ENCODE results near the gene DPH2. TPM values are rescaled to one million over a fixed set of nuclear protein-coding genes. Genes with fewer than 3 reads are reported as not detected.

The DPH2 gene
- total RNA-seq, 2 experiments from 2014 or later: 10.3 to 12.0 TPM

DNA sequence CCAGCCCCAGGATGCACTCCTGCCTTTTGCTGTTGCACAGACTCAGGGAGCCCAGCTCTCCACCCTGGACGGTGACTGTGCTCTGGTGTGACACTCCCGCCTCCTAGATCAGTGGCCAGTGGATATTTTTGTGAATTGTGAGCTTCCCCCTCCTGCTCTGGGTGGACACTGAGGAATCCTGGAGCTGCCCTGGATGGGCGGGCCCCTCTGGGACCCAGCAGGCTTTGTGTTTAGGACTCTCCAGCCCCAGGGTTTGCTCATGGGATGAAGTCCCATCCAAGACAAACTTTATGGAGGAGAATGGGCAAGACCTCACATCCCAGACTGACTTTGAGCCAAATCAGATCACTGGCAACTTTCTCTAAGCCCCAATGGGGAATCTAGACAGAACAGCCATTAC, 45.4 kb downstream of the DPH2 start:
- ATAC-seq (ENCODE audit: poor library complexity): no peak
- Mint-ChIP-seq H3K4me1 (ENCODE audit: low read depth) (peaks cover 17% of the 10 kb centered on the region), H3K36me3 (ENCODE audit: low read depth) (no peaks in the 10 kb centered on the region), H3K9me3 (no peaks in the 10 kb centered on the region), H3K27me3 (no peaks in the 10 kb centered on the region), H3K4me3 (no peak overlapping the region), H3K27ac (no peak overlapping the region)
- Histone ChIP-seq H3K27me3 (ENCODE audit: control insufficient read depth in 1 of 2, insufficient read depth in 2 of 2, low read length in 2 of 2) (no peaks in the 10 kb centered on the region), H3K36me3 (ENCODE audit: insufficient read depth, low read length) (no peaks in the 10 kb centered on the region), H3K4me1 (ENCODE audit: insufficient read depth, low read length) (peaks cover 2% of the 10 kb centered on the region), H3K27ac (ENCODE audit: low read depth in 1 of 2, low read length in 2 of 2) (no peak overlapping the region), H3K9me3 (ENCODE audit: control insufficient read depth in 1 of 2, insufficient read depth in 1 of 2, low read length in 2 of 2) (no peaks in the 10 kb centered on the region), H3K4me3 (ENCODE audit: low read length) (no peak overlapping the region)
- ChIA-PET POLR2A (interaction anchor here (0.8 kb wide), 1 partner anchor 15 kb away, joined by 3 read pairs; no protein-coding TSS in a partner anchor), CTCF (interaction anchor here (0.8 kb wide), 1 partner anchor 22 kb away, joined by 3 read pairs; no protein-coding TSS in a partner anchor)
- intact Hi-C loops (cut with DNase I, micrococcal nuclease): no loop called here
- DNase-seq: no peak
- TF ChIP-seq, protein P1, sequence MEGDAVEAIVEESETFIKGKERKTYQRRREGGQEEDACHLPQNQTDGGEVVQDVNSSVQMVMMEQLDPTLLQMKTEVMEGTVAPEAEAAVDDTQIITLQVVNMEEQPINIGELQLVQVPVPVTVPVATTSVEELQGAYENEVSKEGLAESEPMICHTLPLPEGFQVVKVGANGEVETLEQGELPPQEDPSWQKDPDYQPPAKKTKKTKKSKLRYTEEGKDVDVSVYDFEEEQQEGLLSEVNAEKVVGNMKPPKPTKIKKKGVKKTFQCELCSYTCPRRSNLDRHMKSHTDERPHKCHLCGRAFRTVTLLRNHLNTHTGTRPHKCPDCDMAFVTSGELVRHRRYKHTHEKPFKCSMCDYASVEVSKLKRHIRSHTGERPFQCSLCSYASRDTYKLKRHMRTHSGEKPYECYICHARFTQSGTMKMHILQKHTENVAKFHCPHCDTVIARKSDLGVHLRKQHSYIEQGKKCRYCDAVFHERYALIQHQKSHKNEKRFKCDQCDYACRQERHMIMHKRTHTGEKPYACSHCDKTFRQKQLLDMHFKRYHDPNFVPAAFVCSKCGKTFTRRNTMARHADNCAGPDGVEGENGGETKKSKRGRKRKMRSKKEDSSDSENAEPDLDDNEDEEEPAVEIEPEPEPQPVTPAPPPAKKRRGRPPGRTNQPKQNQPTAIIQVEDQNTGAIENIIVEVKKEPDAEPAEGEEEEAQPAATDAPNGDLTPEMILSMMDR (IDR thresholded peaks at IDR 0.05): no peak

DNA sequence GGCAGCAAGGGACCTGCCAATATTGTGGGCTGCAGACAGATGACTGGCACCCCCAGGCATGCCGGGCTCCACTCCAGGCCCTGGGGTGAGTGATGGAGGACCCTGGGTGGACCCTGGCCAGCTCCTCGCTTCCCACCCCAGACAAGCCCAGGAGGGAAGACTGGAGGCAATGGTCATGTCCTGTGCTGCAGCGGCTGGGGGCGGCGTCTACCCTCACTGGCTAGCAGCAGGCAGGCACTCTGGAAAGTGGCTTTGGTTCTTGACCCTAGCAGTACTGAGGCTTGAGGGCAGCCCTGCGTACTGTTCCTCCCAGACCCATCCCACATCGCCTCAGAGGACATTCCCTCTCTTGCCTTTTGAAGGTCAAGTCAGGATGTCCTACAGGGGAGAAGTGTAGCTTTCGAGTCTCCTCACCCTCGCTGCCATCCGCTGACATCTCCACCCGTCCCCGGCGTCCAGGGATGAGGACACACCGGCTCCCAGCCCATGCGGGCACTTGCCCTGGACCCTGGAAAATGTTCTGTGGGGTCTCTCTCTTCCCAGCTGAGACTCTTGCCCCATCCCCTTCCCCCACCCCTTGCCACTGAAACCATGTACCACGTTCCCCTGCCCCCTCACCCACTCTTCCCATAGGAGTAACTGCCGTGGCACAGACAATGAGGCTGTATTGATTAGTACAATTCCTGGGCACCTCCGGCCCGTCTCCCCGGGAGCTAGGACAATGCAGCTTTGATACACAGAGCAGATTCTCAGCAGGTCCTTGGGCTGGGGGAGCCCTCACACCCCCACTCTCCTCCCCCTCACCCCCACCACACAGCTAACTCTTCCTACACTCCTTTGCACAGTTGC, 46.5 kb downstream of the DPH2 start:
- Histone ChIP-seq H3K4me1 (ENCODE audit: insufficient read depth, low read length) (peaks cover 2% of the 10 kb centered on the region), H3K27me3 (ENCODE audit: control insufficient read depth in 1 of 2, insufficient read depth in 2 of 2, low read length in 2 of 2) (no peaks in the 10 kb centered on the region), H3K9me3 (ENCODE audit: control insufficient read depth in 1 of 2, insufficient read depth in 1 of 2, low read length in 2 of 2) (no peaks in the 10 kb centered on the region), H3K36me3 (ENCODE audit: insufficient read depth, low read length) (no peaks in the 10 kb centered on the region), H3K27ac (ENCODE audit: low read depth in 1 of 2, low read length in 2 of 2) (no peak overlapping the region), H3K4me3 (ENCODE audit: low read length) (no peak overlapping the region)
- DNase-seq (no peak), ATAC-seq (ENCODE audit: poor library complexity) (no peak)
- Mint-ChIP-seq H3K4me3 (no peak overlapping the region), H3K36me3 (ENCODE audit: low read depth) (no peaks in the 10 kb centered on the region), H3K27ac (no peak overlapping the region), H3K4me1 (ENCODE audit: low read depth) (peaks cover 17% of the 10 kb centered on the region), H3K27me3 (no peaks in the 10 kb centered on the region), H3K9me3 (no peaks in the 10 kb centered on the region)
- TF ChIP-seq, protein P1 (IDR thresholded peaks at IDR 0.05): no peak
- ChIA-PET CTCF (no interaction called here), POLR2A (no interaction called here)
- intact Hi-C loops (cut with DNase I, micrococcal nuclease): no loop called here

DNA sequence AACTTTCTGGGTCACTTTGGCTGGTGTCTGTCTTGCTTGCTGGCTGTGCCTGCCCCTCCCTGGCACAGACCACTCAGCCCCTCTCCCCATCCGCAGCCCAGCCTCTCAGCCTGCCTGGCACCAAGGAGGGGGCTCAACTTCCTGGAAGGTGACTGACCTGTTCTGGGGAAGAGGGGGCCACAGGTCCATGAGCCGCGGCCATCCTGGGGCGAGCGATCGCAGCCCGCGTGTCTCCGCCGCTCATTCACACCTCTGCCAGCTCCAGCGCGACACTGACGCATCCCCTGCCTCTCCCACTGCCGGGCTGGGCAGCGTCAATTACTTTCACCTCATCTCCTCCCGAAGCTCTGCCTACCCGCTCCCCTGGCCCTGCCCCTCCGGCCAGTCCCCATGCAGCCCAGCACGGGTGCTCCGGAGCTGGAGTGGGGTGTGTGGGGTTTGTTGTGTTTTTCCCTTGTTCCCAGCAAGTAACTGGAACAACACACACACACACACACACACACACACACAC, 47.1 kb downstream of the DPH2 start:
- Mint-ChIP-seq H3K27me3 (no peaks in the 10 kb centered on the region), H3K27ac (no peak overlapping the region), H3K9me3 (no peaks in the 10 kb centered on the region), H3K36me3 (ENCODE audit: low read depth) (no peaks in the 10 kb centered on the region), H3K4me1 (ENCODE audit: low read depth) (peaks cover 17% of the 10 kb centered on the region), H3K4me3 (no peak overlapping the region)
- no peaks in the 10 kb centered on the region for H3K9me3 ChIP-seq (ENCODE audit: control insufficient read depth in 1 of 2, insufficient read depth in 1 of 2, low read length in 2 of 2)
- peaks cover 2% of the 10 kb centered on the region for H3K4me1 ChIP-seq (ENCODE audit: insufficient read depth, low read length)
- DNase-seq: no peak
- no peaks in the 10 kb centered on the region for H3K36me3 ChIP-seq (ENCODE audit: insufficient read depth, low read length)
- ATAC-seq (ENCODE audit: poor library complexity): no peak
- H3K27ac ChIP-seq (ENCODE audit: low read depth in 1 of 2, low read length in 2 of 2): no peak overlapping the region
- intact Hi-C loops (cut with DNase I, micrococcal nuclease): no loop called here
- TF ChIP-seq, protein P1 (IDR thresholded peaks at IDR 0.05): no peak
- H3K4me3 ChIP-seq (ENCODE audit: low read length): no peak overlapping the region
- no peaks in the 10 kb centered on the region for H3K27me3 ChIP-seq (ENCODE audit: control insufficient read depth in 1 of 2, insufficient read depth in 2 of 2, low read length in 2 of 2)
- ChIA-PET CTCF (no interaction called here), POLR2A (no interaction called here)

Measured in CD4-positive, alpha-beta T cell (primary cell).